Neuron (in vitro differentiated cells): Measurements from ENCODE around the gene GTF2IRD1.
A peak's percentile ranks its signal among the peaks of the same experiment; 100 is the strongest.

Experiments
- H2AFZ ChIP-seq: one replicate; pipeline ENCODE4 v1.6.1; 2013; ENCODE audit warnings: low read depth, mild to moderate bottlenecking, inconsistent platforms, low read length, moderate library complexity
- H3K27me3 ChIP-seq: one replicate; pipeline ENCODE4 v1.6.1; 2013; ENCODE audit warnings: low read length; ENCODE audit not compliant: insufficient read depth
- H3K36me3 ChIP-seq: one replicate; pipeline ENCODE4 v1.6.1; 2013; ENCODE audit warnings: low read length; ENCODE audit not compliant: insufficient read depth
- H3K4me1 ChIP-seq: one replicate; pipeline ENCODE4 v1.6.1; 2013; ENCODE audit warnings: low read length; ENCODE audit not compliant: insufficient read depth
- H3K4me3 ChIP-seq: 2 replicates; pipeline ENCODE4 v1.5.1; 2013; ENCODE audit warnings: mild to moderate bottlenecking, low read length, moderate library complexity
- H3K9me3 ChIP-seq: one replicate; pipeline ENCODE4 v1.6.1; 2013; ENCODE audit warnings: low read length

GTF2IRD1 gene

DNA sequence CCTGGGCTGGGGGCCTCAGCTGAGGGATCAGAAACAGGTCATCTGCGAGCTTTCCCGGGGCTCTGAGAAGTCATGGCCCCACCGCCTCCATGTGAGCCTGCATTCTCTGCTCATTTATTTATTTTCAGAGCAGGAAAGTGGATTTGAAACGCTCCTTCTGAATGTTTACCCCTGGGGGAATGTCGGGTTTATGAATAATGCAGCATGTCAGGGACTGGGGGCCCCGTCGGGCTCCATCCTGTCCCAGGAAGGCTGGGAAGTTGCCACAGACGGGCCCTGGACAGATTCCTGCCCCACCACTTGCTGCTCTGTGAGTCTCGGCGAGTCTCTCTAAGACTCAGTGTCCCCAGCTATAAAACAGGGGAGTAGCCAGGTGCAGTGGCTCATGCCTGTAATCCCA is 11.9 kb upstream of the GTF2IRD1 start:
- Histone ChIP-seq H3K27me3 (no peaks in the 10 kb centered on the region), H3K4me1 (peaks cover 19% of the 10 kb centered on the region), H3K36me3 (no peaks in the 10 kb centered on the region), H3K9me3 (no peaks in the 10 kb centered on the region), H2AFZ (no peak overlapping the region), H3K4me3 (no peak overlapping the region)

DNA sequence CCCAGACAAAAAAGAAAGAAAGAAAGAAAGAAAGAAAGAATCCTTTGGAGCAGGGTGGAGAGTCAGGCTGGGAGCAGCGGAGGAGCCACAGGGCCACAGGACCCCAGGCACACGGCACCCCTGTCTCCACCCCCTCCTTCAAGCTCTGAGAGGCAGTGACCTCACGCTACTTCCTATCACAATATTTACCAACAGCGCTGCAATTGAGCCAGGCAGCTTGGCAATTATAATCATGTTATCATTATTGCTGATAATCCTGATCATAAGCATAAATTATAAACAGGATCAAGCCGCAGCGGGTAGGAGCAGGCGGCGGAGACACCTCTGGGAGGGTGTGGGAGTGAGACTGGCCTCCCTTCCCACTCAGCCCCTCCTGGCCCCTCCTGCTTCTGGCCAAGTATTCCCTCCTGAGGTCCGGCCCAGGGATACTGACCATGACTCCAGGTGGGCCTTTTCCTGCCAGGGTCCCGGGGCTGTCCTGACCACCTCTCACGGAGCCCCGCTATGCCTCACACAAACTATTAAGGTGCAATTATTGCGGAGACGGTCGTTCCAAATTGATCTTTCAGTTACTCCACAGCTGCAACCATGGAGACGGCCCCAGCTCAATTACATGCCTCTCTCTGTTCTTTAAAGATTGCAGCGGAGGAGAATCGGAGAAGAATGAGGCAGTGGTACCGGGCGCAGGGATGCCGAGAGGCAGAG is 10.0 kb upstream of the GTF2IRD1 start:
- Histone ChIP-seq H3K9me3 (no peaks in the 10 kb centered on the region), H3K27me3 (no peaks in the 10 kb centered on the region), H3K4me3 (peak overlapping the region; percentile 22), H3K36me3 (no peaks in the 10 kb centered on the region), H3K4me1 (peaks cover 19% of the 10 kb centered on the region), H2AFZ (peak overlapping the region; percentile 15)

DNA sequence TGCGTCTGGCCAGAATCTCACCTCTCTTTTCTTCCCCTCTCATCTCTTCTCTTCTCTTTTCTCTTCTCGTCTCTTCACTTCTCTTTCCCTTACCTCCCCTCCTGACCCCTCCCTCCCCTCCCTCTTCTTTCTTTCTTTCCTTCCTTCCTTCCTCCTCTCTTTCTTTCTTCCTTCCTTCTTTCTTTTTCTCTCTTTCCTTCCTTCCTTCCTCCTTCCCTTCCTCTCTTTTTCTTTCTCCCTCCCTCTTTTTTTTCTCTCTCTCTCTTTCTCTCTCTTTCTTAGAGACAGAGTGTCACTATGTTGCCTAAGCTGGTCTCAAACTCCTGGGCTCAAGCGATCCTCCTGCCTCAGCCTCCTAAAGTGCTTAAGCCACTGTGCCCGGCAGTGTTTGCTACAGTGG is 4.6 kb upstream of the GTF2IRD1 start:
- no peak overlapping the region for H3K4me3 ChIP-seq
- no peaks in the 10 kb centered on the region for H3K9me3 ChIP-seq
- H3K4me1 ChIP-seq: peaks cover 10% of the 10 kb centered on the region
- H3K36me3 ChIP-seq: no peaks in the 10 kb centered on the region
- H3K27me3 ChIP-seq: no peaks in the 10 kb centered on the region
- H2AFZ ChIP-seq: no peak overlapping the region

DNA sequence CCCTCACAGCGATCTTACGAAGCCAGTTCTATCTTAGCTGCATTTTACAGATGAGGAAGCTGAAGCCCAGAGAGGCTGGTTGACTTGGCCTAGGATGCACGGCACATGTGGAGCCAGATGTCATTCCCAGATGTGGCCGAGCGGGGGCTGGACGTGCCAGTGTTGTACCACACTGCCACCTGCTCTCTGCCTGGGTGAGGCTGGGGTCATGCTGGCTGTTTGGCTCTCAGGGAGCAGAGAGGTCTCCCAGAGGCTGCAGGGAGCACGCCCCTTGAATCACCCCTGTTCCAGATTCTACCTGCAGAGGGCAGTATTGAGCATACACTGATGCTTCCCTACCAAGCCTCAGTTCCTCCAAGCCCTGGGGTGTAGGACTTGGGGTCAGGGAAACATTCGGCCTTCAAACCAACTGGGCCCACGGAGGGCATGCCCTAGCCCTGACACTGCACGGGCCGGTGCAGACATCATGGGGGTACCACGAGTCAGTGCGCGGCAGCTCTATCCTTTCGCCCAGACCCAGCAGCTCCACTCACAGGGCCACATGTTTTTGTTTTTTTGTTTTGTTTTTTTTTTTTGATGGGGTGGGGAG is 3.8 kb upstream of the GTF2IRD1 start:
- H3K9me3 ChIP-seq: no peaks in the 10 kb centered on the region
- no peak overlapping the region for H3K4me3 ChIP-seq
- peaks cover 8% of the 10 kb centered on the region for H3K4me1 ChIP-seq
- H2AFZ ChIP-seq: no peak overlapping the region
- no peaks in the 10 kb centered on the region for H3K36me3 ChIP-seq
- H3K27me3 ChIP-seq: no peaks in the 10 kb centered on the region

DNA sequence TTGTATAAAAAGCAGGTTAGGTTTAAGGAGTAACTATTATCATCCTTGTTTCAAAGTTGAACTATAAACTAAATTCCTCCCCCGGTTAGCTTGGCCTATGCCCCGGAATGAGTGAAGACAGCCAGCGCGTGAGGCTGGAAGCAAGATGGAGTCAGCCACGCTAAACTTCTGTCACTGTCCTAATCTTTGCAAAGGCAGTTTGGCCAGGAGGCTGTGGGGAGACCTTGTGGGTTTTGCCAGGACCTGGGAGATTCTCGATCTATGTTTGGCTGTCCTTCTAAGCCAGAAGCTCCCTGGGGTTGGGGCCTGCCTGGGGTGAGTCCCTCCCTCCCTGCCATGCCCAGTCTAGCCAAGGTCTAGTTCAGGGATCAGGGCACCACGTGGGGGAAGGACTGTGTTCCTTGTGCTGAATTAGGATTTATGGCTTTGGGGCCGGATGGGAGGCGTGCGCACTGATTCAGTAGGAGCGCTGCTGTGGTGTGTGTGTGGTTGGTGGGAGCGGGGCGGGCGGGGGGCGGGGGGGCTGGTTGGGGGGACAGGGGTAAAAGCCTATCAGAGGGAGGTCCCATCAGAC is 871 bp upstream of the GTF2IRD1 start:
- Histone ChIP-seq H3K27me3 (no peaks in the 10 kb centered on the region), H3K9me3 (no peaks in the 10 kb centered on the region), H2AFZ (no peak overlapping the region), H3K4me1 (peaks cover 11% of the 10 kb centered on the region), H3K36me3 (no peaks in the 10 kb centered on the region), H3K4me3 (peak overlapping the region; percentile 52)

DNA sequence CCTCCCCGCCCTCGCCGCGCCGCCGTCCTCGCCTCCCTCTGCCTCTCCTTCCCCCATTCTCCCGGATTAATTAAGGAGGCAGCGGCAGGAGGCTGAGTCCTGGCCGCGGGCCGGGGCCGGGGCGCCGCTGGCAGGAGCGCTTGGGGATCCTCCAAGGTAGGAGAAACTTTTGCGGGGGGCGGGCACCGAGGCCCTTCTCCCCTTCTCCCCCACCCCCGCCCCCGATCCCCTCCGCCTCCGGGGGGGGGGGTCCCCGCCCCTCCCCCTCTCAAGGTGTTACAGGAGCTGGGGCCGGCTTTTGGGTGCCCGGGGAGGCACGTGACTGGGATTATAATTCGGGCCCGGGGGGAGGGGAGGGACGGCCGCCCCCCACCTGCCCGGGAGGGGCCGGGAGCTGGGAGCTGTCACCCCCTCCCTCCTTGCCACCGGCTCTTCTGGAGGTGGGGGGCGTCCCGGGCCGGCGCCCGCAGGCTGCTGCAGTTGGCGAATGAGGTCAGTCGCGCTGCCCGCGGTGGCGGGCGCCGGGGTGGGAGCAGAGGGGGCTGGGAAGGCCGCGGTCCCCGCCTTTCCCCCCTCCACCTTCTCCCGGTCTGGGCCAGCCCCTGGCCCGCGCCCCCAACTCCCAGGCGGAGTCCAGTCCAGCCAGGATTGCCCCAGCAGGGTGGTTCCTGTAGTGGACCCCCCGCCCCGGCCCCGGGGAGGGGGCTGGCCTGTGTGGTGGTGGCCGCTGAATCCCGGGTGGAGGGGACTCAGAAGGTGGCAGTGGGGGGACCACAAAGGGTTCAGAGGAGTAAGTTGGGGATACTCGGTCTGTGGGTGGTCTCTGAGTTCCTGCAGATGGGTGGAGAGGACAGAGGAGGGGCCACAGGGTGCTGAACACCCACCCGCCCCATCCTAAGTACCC is 567 bp downstream of the GTF2IRD1 start:
- H3K4me3 ChIP-seq: peak overlapping the region; percentile 52
- H3K36me3 ChIP-seq: peaks cover 3% of the 10 kb centered on the region
- H3K27me3 ChIP-seq: no peaks in the 10 kb centered on the region
- H3K9me3 ChIP-seq: no peaks in the 10 kb centered on the region
- H3K4me1 ChIP-seq: peaks cover 11% of the 10 kb centered on the region
- peak overlapping the region; percentile 72 for H2AFZ ChIP-seq

DNA sequence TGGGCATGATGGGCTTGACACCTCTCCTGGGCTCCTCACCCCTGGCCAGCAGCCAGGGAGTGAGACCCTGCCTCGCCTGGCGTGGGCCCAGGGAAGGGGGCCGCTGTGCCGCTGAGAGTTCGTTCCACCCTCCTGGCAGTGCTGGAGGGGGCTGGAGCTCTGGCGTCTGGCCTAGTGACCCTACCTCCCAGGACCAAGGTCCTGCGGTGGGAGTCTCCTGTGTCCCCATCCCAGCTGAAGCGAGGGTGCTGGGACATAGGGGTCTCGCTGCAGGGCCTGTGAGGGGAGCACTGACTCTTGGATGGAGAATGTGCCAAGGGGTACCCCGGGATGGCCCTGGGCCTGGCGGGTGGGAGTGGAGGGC is 1.2 kb downstream of the GTF2IRD1 start:
- no peaks in the 10 kb centered on the region for H3K9me3 ChIP-seq
- no peaks in the 10 kb centered on the region for H3K27me3 ChIP-seq
- H3K4me3 ChIP-seq: peak overlapping the region; percentile 52
- peaks cover 3% of the 10 kb centered on the region for H3K36me3 ChIP-seq
- H2AFZ ChIP-seq: no peak overlapping the region
- peaks cover 11% of the 10 kb centered on the region for H3K4me1 ChIP-seq

DNA sequence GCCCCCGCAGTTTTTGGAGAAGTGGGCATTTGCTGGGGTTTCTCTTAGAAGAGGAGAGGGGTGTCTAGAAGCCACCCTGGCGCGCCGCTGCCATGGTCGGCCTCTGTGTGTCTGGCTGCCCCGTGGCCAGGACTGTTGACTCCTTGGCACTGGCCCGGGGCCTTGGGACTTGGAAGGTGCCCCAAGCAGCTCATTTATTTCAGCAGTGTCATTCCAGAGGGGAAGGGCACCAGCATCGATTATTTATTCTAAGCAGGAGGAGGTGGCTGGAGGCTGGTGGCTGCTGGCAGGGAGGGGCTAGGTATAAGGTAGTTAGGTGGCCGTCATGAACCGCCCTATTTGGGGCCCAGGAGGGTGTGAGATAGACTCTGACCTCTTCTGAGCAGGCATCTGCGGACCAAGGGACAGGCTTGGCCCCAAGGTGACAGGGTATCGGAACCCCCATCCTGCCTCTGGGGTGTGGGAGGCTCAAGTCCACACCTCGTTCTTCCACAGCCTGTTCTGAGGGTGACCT is 1.6 kb downstream of the GTF2IRD1 start:
- peak overlapping the region; percentile 52 for H3K4me3 ChIP-seq
- H2AFZ ChIP-seq: no peak overlapping the region
- no peaks in the 10 kb centered on the region for H3K27me3 ChIP-seq
- no peaks in the 10 kb centered on the region for H3K9me3 ChIP-seq
- H3K4me1 ChIP-seq: peaks cover 11% of the 10 kb centered on the region
- peaks cover 3% of the 10 kb centered on the region for H3K36me3 ChIP-seq

DNA sequence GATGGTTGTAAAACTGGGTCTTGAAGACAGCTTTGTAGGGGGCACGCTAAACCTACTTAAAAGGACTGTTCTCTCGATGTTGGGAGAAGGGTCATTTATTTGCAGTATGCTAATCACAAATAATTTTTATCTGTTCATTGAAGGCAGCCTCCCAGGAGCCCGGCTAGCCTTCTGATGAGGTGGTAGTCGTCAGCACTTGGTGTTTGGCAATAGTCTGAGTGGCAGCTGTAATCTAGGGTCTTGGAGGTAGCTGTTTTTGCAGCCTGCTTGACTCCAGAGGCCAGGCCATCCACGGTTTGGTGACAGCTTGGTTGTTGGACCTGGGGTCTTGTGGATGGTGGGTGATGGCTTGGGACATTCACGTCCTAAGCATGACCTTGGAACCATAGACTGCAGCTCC is 2.2 kb downstream of the GTF2IRD1 start:
- H3K36me3 ChIP-seq: peaks cover 3% of the 10 kb centered on the region
- H2AFZ ChIP-seq: no peak overlapping the region
- no peaks in the 10 kb centered on the region for H3K27me3 ChIP-seq
- H3K4me3 ChIP-seq: no peak overlapping the region
- H3K9me3 ChIP-seq: no peaks in the 10 kb centered on the region
- H3K4me1 ChIP-seq: peaks cover 11% of the 10 kb centered on the region

DNA sequence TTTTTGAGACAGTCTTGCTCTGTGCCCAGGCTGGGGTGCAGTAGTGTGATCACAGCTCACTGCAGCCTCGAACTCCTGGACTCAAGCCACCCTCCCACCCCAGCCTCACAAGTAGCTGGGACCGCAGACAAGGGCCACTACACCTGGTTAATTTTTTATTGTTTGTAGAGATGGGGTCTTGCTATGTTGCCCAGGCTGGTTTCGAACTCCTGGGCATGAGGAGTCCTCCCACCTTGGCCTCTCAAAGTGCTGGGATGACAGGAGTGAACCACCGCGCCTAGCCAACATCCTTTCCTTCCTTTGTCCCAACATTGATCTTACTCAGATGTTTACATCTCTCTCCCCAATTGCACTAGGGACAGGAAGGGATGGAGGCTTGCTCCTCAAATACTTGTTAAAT is 3.3 kb downstream of the GTF2IRD1 start:
- Histone ChIP-seq H3K4me3 (no peak overlapping the region), H3K9me3 (no peaks in the 10 kb centered on the region), H2AFZ (no peak overlapping the region), H3K27me3 (no peaks in the 10 kb centered on the region), H3K36me3 (peaks cover 3% of the 10 kb centered on the region), H3K4me1 (peaks cover 11% of the 10 kb centered on the region)

DNA sequence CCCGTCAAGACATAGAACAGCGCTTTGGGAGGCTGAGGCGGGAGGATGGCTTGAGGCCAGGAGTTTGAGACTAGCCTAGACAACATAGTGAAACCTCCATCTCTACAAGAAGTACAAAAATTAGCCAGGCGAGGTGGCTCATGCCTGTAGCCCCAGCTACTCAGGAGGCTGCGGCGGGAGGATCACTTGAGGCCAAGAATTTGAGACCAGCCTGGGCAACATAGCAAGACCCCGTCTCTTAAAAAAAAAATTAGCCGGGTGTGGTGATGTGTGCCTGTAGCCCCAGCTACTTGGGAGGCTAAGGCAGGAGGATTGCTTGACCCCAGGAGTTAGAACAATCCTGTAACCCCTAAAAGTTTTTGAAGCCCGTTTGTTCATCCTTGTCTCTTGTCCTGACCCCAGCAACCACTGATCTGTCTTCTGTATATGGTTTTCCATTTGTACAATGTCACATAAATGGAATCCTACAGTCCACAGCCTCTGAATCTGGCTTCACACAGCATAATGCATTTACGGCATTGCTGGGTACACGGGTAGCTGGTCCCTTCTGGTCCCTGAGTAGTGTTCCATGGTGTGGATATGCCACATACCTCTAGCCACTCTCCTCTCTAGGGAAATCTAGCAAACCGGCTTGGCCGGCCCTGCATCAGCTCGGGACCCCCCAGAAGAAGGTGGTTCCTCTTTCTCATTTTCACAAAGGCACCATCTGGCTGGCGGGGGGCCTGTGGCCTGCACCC is 8.4 kb downstream of the GTF2IRD1 start:
- peaks cover 12% of the 10 kb centered on the region for H3K4me1 ChIP-seq
- no peak overlapping the region for H2AFZ ChIP-seq
- peaks cover 3% of the 10 kb centered on the region for H3K36me3 ChIP-seq
- H3K4me3 ChIP-seq: no peak overlapping the region
- H3K9me3 ChIP-seq: no peaks in the 10 kb centered on the region
- no peaks in the 10 kb centered on the region for H3K27me3 ChIP-seq

DNA sequence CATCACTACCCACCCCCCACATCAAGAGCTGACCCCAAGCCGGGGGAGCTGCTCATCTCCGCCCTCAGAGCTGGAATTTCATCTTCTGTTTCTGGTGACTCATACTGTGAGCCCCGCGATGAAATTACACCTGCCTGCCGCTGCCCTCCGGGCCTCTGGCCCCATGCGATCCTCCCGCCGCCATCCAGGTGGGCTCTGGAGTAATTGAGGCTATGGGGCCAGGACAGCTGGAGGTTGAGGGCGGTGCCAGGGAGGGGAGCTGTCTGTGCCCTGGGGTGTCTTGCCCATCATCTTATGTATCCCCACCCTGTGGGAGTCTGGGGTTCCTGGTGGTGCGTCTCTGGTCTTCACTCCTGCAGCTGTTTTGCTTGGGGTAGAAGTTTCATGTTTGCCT is 9.0 kb downstream of the GTF2IRD1 start:
- Histone ChIP-seq H2AFZ (no peak overlapping the region), H3K4me1 (peaks cover 12% of the 10 kb centered on the region), H3K27me3 (no peaks in the 10 kb centered on the region), H3K36me3 (peaks cover 3% of the 10 kb centered on the region), H3K4me3 (no peak overlapping the region), H3K9me3 (no peaks in the 10 kb centered on the region)
